Tibial nerve (tissue), 4 donors: Measurements from ENCODE around the gene LCN10.

Experiments used
- CTCF ChIP-seq, 5 experiments: fragments of 200-600 bp in 3 of 5; fragments of 450-650 bp in 2 of 5; sonication (generic) in 3 of 5; IDR thresholded peaks; one replicate each; pipeline ENCODE4 v1.5.1; 2016 to 2019; ENCODE audit warnings: antibody characterized with exemption in 5 of 5, mild to moderate bottlenecking in 3 of 5, moderate library complexity in 2 of 5
- EP300 ChIP-seq, 2 donors: sonication (generic); formaldehyde crosslinking; IDR thresholded peaks; one replicate each; pipeline ENCODE4 v1.6.1; 2017; ENCODE audit warnings: antibody characterized with exemption in 2 of 2, mild to moderate bottlenecking in 1 of 2
- POLR2A ChIP-seq, 2 donors: fragments of 450-650 bp; IDR thresholded peaks; one replicate each; pipeline ENCODE4 v1.6.1; 2017; ENCODE audit warnings: antibody characterized with exemption in 2 of 2, mild to moderate bottlenecking in 2 of 2, moderate library complexity in 2 of 2

GRCh38 chr9:136746621-136747020, 3.9 kb upstream of the LCN10 start:
- no peak for TF ChIP-seq CTCF (IDR thresholded peaks at IDR 0.05)
- TF ChIP-seq POLR2A (IDR thresholded peaks at IDR 0.05), result no peak
- no peak for TF ChIP-seq EP300 (IDR thresholded peaks at IDR 0.05)
